Liver (tissue), 9 donors: ENCODE measurements around the gene CTNS. TPM values are rescaled to one million over a fixed set of nuclear protein-coding genes. Genes with fewer than 3 reads are reported as not detected.

ENCODE experiments used
- DNase-seq: peaks from one replicate; pipeline ENCODE4 v3.0.0-alpha.2; 2017; ENCODE audit warnings: low spot score
- H3K27ac ChIP-seq, 2 donors: one replicate each; pipeline ENCODE4 v1.7.0; 2013; ENCODE audit warnings: inconsistent platforms in 2 of 2, low read length in 2 of 2, control low read depth in 1 of 2, low read depth in 1 of 2, mild to moderate bottlenecking in 1 of 2
- H3K27me3 ChIP-seq, 4 donors: one replicate each; pipeline versions ENCODE4 v1.6.1 to v1.7.0; 2013; ENCODE audit warnings: low read length in 3 of 4, inconsistent platforms in 1 of 4, mild to moderate bottlenecking in 1 of 4, moderate library complexity in 1 of 4; ENCODE audit not compliant: control insufficient read depth in 4 of 4, insufficient read depth in 4 of 4
- H3K36me3 ChIP-seq, 4 donors: one replicate each; pipeline versions ENCODE4 v1.6.1 to v1.7.0; 2013; ENCODE audit warnings: low read length in 3 of 4, mild to moderate bottlenecking in 3 of 4, low read depth in 1 of 4, moderate library complexity in 1 of 4; ENCODE audit not compliant: control insufficient read depth in 4 of 4, insufficient read depth in 3 of 4
- H3K4me1 ChIP-seq, 4 donors: one replicate each; pipeline versions ENCODE4 v1.6.1 to v1.7.0; 2013; ENCODE audit warnings: low read length in 3 of 4, mild to moderate bottlenecking in 3 of 4, moderate library complexity in 1 of 4; ENCODE audit not compliant: control insufficient read depth in 4 of 4, insufficient read depth in 4 of 4
- H3K4me3 ChIP-seq, 3 donors: one replicate each; pipeline versions ENCODE4 v1.6.1 to v1.7.0; 2013; ENCODE audit warnings: low read length in 3 of 3, control low read depth in 1 of 3, low read depth in 1 of 3, mild to moderate bottlenecking in 1 of 3
- H3K9ac ChIP-seq, 2 donors: one replicate each; pipeline ENCODE4 v1.7.0; 2013; ENCODE audit warnings: low read length in 2 of 2, mild to moderate bottlenecking in 2 of 2, moderate library complexity in 2 of 2, control low read depth in 1 of 2, low read depth in 1 of 2
- H3K9me3 ChIP-seq, 4 donors: one replicate each; pipeline versions ENCODE4 v1.6.1 to v1.7.0; 2013; ENCODE audit warnings: low read length in 3 of 4; ENCODE audit not compliant: control insufficient read depth in 4 of 4
- FOXA1 ChIP-seq: IDR thresholded peaks from 2 replicates; pipeline ENCODE4 v1.6.1; 2016; ENCODE audit warnings: antibody characterized with exemption
- FOXA2 ChIP-seq: IDR thresholded peaks from 2 replicates; pipeline ENCODE4 v1.6.1; 2016; ENCODE audit warnings: antibody characterized with exemption
- GABPA ChIP-seq, 2 donors: IDR thresholded peaks in 1 of 2; conservative IDR thresholded peaks in 1 of 2; 2 replicates each; pipeline ENCODE4 v1.6.1; 2016; ENCODE audit warnings: antibody characterized with exemption in 2 of 2, mild to moderate bottlenecking in 1 of 2, moderate library complexity in 1 of 2
- HNF4A ChIP-seq, 2 donors: conservative IDR thresholded peaks; 2 replicates each; pipeline ENCODE4 v1.6.1; 2016; ENCODE audit warnings: antibody characterized with exemption in 2 of 2, mild to moderate bottlenecking in 2 of 2
- HNF4G ChIP-seq: IDR thresholded peaks from 2 replicates; pipeline ENCODE4 v1.6.1; 2016; ENCODE audit warnings: antibody characterized with exemption
- JUND ChIP-seq, 2 donors: IDR thresholded peaks; 2 replicates each; pipeline ENCODE4 v1.6.1; 2016; ENCODE audit warnings: antibody characterized with exemption in 2 of 2
- NR2F2 ChIP-seq: IDR thresholded peaks from 2 replicates; pipeline ENCODE4 v1.6.1; 2016; ENCODE audit warnings: antibody characterized with exemption
- RAD21 ChIP-seq, 2 donors: IDR thresholded peaks; 2 replicates each; pipeline ENCODE4 v1.6.1; 2016; ENCODE audit warnings: antibody characterized with exemption in 2 of 2, mild to moderate bottlenecking in 2 of 2
- RXRA ChIP-seq, 2 donors: IDR thresholded peaks; 2 replicates each; pipeline ENCODE4 v1.6.1; 2017 to 2018; ENCODE audit warnings: antibody characterized with exemption in 2 of 2, mild to moderate bottlenecking in 1 of 2
- SP1 ChIP-seq: IDR thresholded peaks from 2 replicates; pipeline ENCODE4 v1.6.1; 2018; ENCODE audit warnings: antibody characterized with exemption, mild to moderate bottlenecking
- TAF1 ChIP-seq: conservative IDR thresholded peaks from 2 replicates; pipeline ENCODE4 v1.6.1; 2016; ENCODE audit warnings: antibody characterized with exemption, mild to moderate bottlenecking
- YY1 ChIP-seq: IDR thresholded peaks from 2 replicates; pipeline ENCODE4 v1.6.1; 2016; ENCODE audit warnings: antibody characterized with exemption, mild to moderate bottlenecking
- WGBS: extraction: QIAGEN DNeasy Blood & Tissue Kit; methylation state at CpG from one replicate; pipeline ENCODE4 v1.1.7; 2013; 5-methylcytosine and 5-hydroxymethylcytosine counted together
- polyA plus RNA-seq, 2 donors: library from polyadenylated mRNA; stranded (reverse) in 1 of 2; unstranded in 1 of 2; fragments of 200-250 nt in 1 of 2; fragments of >200 nt in 1 of 2; fragmentation: Nextera tagmentation in 1 of 2; extraction: Ambion mirVana in 1 of 2; gene quantifications; one replicate each; pipeline versions ENCODE4 v1.2.1 to v1.2.3, GENCODE V29; 2013 to 2015
- total RNA-seq, 2 donors: library from RNA; depleted of rRNA; stranded (reverse); fragments of >200 nt; gene quantifications; one replicate each; pipeline ENCODE4 v1.2.3, GENCODE V29; 2014
- TF ChIP-seq, protein P1 (sequence below): IDR thresholded peaks from 2 replicates; pipeline ENCODE4 v1.6.1; 2016; ENCODE audit warnings: antibody characterized with exemption
- TF ChIP-seq, protein P2 (sequence below): IDR thresholded peaks from 2 replicates; pipeline ENCODE4 v1.6.1; 2016; ENCODE audit warnings: antibody characterized with exemption, mild to moderate bottlenecking
- TF ChIP-seq, protein P3 (sequence below): IDR thresholded peaks from 2 replicates; pipeline ENCODE4 v1.6.1; 2016; ENCODE audit warnings: antibody characterized with exemption
- TF ChIP-seq, protein P4 (sequence below): IDR thresholded peaks from 2 replicates; pipeline ENCODE4 v1.6.1; 2016; ENCODE audit warnings: antibody characterized with exemption
- donor health status: healthy.
- donor health status: healthy.
- donor health status: healthy.
- donor health status: healthy.
- donor health status: healthy.

The CTNS gene
- total and polyA plus RNA-seq, 4 donors = 6.6 to 15.3 (median 9.6) TPM

DNA sequence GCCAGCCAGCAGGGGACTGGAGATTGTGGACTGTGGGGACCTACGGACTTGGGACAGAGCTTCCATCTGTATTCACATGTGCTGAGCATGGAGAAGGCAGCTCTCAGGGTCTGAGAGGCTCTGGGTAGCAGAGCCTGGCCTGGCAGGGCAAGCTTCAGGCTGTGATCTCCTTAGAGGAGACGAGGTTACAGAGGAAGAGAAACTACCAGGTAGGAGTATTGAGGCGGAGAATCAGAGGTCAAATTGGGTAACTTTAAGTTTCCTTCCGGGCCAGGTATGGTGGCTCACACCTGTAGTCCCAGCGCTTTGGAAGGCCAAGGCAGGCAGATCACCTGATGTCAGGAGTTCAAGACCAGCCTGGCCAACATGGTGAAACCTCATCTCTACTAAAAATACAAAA is 8.8 kb downstream of the CTNS start:
- H3K27ac ChIP-seq = no peak overlapping the region
- H3K4me3 ChIP-seq = no peak overlapping the region
- no peak overlapping the region for H3K9ac ChIP-seq
- H3K4me1 ChIP-seq = peaks cover 3 to 17% (median 12%) of the 10 kb centered on the region in 4 donors
- peaks cover 0 to 8% (median under 1%) of the 10 kb centered on the region in 4 donors for H3K36me3 ChIP-seq
- H3K27me3 ChIP-seq = no peaks in the 10 kb centered on the region
- 73% methylated on average over 5 of the region's 5 CpGs for WGBS
- no peaks in the 10 kb centered on the region for H3K9me3 ChIP-seq
- TF ChIP-seq, protein P1, sequence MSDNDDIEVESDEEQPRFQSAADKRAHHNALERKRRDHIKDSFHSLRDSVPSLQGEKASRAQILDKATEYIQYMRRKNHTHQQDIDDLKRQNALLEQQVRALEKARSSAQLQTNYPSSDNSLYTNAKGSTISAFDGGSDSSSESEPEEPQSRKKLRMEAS = no peak
- no peak for TF ChIP-seq HNF4A (conservative IDR thresholded peaks at IDR 0.05)
- no peak for TF ChIP-seq FOXA1
- TF ChIP-seq HNF4G = no peak
- TF ChIP-seq, protein P2, sequence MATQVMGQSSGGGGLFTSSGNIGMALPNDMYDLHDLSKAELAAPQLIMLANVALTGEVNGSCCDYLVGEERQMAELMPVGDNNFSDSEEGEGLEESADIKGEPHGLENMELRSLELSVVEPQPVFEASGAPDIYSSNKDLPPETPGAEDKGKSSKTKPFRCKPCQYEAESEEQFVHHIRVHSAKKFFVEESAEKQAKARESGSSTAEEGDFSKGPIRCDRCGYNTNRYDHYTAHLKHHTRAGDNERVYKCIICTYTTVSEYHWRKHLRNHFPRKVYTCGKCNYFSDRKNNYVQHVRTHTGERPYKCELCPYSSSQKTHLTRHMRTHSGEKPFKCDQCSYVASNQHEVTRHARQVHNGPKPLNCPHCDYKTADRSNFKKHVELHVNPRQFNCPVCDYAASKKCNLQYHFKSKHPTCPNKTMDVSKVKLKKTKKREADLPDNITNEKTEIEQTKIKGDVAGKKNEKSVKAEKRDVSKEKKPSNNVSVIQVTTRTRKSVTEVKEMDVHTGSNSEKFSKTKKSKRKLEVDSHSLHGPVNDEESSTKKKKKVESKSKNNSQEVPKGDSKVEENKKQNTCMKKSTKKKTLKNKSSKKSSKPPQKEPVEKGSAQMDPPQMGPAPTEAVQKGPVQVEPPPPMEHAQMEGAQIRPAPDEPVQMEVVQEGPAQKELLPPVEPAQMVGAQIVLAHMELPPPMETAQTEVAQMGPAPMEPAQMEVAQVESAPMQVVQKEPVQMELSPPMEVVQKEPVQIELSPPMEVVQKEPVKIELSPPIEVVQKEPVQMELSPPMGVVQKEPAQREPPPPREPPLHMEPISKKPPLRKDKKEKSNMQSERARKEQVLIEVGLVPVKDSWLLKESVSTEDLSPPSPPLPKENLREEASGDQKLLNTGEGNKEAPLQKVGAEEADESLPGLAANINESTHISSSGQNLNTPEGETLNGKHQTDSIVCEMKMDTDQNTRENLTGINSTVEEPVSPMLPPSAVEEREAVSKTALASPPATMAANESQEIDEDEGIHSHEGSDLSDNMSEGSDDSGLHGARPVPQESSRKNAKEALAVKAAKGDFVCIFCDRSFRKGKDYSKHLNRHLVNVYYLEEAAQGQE = no peak
- no peak for TF ChIP-seq TAF1
- no peak for TF ChIP-seq RXRA (IDR thresholded peaks at IDR 0.05)
- no peak for TF ChIP-seq GABPA (IDR thresholded peaks at IDR 0.05 in 1 of 2, conservative IDR thresholded peaks at IDR 0.05 in 1 of 2)
- TF ChIP-seq, protein P3, sequence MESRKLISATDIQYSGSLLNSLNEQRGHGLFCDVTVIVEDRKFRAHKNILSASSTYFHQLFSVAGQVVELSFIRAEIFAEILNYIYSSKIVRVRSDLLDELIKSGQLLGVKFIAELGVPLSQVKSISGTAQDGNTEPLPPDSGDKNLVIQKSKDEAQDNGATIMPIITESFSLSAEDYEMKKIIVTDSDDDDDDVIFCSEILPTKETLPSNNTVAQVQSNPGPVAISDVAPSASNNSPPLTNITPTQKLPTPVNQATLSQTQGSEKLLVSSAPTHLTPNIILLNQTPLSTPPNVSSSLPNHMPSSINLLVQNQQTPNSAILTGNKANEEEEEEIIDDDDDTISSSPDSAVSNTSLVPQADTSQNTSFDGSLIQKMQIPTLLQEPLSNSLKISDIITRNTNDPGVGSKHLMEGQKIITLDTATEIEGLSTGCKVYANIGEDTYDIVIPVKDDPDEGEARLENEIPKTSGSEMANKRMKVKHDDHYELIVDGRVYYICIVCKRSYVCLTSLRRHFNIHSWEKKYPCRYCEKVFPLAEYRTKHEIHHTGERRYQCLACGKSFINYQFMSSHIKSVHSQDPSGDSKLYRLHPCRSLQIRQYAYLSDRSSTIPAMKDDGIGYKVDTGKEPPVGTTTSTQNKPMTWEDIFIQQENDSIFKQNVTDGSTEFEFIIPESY = no peak
- no peak for TF ChIP-seq FOXA2
- TF ChIP-seq, protein P4, sequence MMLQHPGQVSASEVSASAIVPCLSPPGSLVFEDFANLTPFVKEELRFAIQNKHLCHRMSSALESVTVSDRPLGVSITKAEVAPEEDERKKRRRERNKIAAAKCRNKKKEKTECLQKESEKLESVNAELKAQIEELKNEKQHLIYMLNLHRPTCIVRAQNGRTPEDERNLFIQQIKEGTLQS = no peak
- TF ChIP-seq NR2F2 = no peak
- no peak for TF ChIP-seq YY1
- TF ChIP-seq RAD21 (IDR thresholded peaks at IDR 0.05) = no peak
- no peak for TF ChIP-seq JUND (IDR thresholded peaks at IDR 0.05)
- DNase-seq = no peak

DNA sequence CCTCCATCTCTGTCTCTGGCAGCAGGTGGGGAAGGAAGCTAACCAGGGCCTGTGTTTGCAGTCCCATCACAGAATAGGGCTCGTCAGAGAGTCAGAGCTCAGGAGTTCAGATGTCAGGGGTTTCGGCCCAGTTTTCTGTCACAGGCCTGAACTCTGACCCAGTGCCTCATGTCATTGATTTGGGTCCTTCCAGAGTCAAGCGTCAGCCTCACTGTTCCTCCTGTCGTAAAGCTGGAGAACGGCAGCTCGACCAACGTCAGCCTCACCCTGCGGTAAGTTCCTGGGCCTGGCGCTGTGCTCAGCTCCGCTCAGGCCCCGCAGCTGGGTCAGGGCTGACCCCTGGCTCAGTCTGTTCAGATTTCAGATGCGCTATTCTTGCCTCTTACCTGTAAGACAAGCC is 10.7 kb downstream of the CTNS start:
- Histone ChIP-seq H3K4me1 (peaks cover 3 to 17% (median 12%) of the 10 kb centered on the region in 4 donors), H3K27me3 (no peaks in the 10 kb centered on the region), H3K4me3 (no peak overlapping the region), H3K9ac (no peak overlapping the region), H3K9me3 (no peaks in the 10 kb centered on the region), H3K36me3 (peaks cover 0 to 8% (median under 1%) of the 10 kb centered on the region in 4 donors), H3K27ac (peak overlapping the region; percentile 45 to 48)
- no peak for DNase-seq
- WGBS = 44% methylated on average over 12 of the region's 12 CpGs
- TF ChIP-seq, protein P4 = no peak
- no peak for TF ChIP-seq YY1
- no peak for TF ChIP-seq FOXA2
- peak; percentile 76 for TF ChIP-seq SP1
- TF ChIP-seq JUND (IDR thresholded peaks at IDR 0.05) = no peak
- TF ChIP-seq, protein P1 = no peak
- TF ChIP-seq RXRA (IDR thresholded peaks at IDR 0.05) = peak; percentile 76 to 81
- TF ChIP-seq NR2F2 = peak; percentile 13
- TF ChIP-seq RAD21 (IDR thresholded peaks at IDR 0.05) = no peak
- TF ChIP-seq, protein P3 = no peak
- no peak for TF ChIP-seq TAF1
- TF ChIP-seq HNF4G = no peak
- no peak for TF ChIP-seq GABPA (IDR thresholded peaks at IDR 0.05 in 1 of 2, conservative IDR thresholded peaks at IDR 0.05 in 1 of 2)
- peak; percentile 52 to 67 for TF ChIP-seq HNF4A (conservative IDR thresholded peaks at IDR 0.05)
